ENCODE results near the gene HBG1. TPM values are rescaled to one million over a fixed set of nuclear protein-coding genes. Genes with fewer than 3 reads are reported as not detected.

HBG1 gene
- total and polyA plus RNA-seq, 11 donors, result not detected

DNA sequence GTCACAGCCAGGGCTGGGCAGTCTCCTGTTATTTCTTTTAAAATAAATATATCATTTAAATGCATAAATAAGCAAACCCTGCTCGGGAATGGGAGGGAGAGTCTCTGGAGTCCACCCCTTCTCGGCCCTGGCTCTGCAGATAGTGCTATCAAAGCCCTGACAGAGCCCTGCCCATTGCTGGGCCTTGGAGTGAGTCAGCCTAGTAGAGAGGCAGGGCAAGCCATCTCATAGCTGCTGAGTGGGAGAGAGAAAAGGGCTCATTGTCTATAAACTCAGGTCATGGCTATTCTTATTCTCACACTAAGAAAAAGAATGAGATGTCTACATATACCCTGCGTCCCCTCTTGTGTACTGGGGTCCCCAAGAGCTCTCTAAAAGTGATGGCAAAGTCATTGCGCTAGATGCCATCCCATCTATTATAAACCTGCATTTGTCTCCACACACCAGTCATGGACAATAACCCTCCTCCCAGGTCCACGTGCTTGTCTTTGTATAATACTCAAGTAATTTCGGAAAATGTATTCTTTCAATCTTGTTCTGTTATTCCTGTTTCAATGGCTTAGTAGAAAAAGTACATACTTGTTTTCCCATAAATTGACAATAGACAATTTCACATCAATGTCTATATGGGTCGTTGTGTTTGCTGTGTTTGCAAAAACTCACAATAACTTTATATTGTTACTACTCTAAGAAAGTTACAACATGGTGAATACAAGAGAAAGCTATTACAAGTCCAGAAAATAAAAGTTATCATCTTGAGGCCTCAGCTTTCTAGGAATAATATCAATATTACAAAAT lies 38.6 kb upstream of the HBG1 start:
- Histone ChIP-seq H3K4me1 (no peaks in the 10 kb centered on the region), H3K4me3 (no peak overlapping the region), H3K27ac (no peak overlapping the region), H3K36me3 (no peaks in the 10 kb centered on the region), H3K9me3 (no peaks in the 10 kb centered on the region), H3K27me3 (no peaks in the 10 kb centered on the region)
- 64 to 70% (median 67%) methylated on average over 7 of the region's 7 CpGs for WGBS, 4 donors
- ATAC-seq (no peak), DNase-seq (no peak)
- intact Hi-C loops (cut with DNase I), result no loop called here
- TF ChIP-seq, protein P1, sequence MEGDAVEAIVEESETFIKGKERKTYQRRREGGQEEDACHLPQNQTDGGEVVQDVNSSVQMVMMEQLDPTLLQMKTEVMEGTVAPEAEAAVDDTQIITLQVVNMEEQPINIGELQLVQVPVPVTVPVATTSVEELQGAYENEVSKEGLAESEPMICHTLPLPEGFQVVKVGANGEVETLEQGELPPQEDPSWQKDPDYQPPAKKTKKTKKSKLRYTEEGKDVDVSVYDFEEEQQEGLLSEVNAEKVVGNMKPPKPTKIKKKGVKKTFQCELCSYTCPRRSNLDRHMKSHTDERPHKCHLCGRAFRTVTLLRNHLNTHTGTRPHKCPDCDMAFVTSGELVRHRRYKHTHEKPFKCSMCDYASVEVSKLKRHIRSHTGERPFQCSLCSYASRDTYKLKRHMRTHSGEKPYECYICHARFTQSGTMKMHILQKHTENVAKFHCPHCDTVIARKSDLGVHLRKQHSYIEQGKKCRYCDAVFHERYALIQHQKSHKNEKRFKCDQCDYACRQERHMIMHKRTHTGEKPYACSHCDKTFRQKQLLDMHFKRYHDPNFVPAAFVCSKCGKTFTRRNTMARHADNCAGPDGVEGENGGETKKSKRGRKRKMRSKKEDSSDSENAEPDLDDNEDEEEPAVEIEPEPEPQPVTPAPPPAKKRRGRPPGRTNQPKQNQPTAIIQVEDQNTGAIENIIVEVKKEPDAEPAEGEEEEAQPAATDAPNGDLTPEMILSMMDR (IDR thresholded peaks at IDR 0.05), result no peak
- TF ChIP-seq POLR2A (IDR thresholded peaks at IDR 0.05), result no peak

DNA sequence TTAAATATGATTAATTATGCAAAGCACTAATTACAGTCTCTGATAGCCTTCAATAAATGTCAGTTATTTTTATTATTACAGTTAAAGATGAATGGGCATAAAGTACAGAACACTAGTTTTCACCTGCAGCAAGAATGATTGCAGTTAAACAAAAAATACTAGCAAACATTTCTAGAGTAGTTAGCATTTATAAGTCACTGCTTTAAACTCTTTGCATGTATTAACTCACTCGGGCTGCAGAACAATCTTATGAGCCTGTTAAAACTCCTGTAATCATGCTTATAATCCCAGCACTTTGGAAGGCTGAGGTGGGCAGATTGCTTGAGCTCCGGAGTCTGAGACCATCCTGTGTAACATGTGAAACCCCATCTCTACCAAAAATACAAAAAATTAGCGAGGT lies 37.2 kb upstream of the HBG1 start:
- WGBS, 4 donors, result 67 to 76% (median 74%) methylated on average over 3 of the region's 3 CpGs
- intact Hi-C loops (cut with DNase I), result no loop called here
- no peak for TF ChIP-seq POLR2A (IDR thresholded peaks at IDR 0.05)
- TF ChIP-seq, protein P1 (IDR thresholded peaks at IDR 0.05), result no peak
- DNase-seq (no peak), ATAC-seq (no peak)
- Histone ChIP-seq H3K9me3 (no peaks in the 10 kb centered on the region), H3K27ac (no peak overlapping the region), H3K4me3 (no peak overlapping the region), H3K27me3 (no peaks in the 10 kb centered on the region), H3K36me3 (no peaks in the 10 kb centered on the region), H3K4me1 (no peaks in the 10 kb centered on the region)

DNA sequence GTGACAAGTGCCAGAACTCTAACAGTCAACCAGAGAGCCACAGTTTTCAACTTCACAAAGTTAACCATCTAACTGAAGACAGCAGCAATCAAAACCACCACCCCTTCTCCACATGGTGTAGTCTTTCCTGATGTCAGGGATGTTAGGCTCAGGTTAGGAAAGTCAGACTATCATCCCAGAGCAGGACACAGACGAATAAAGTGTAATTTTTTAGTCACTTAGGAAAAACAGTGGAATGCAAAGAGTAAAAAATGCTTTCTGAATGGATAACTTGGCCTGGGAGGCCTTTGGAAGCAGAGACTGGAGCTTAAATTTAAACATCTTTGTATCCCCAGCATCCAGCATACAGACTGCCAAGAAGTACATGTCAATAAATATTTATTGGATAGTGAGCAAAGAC lies 36.7 kb upstream of the HBG1 start:
- 11 to 23% (median 17%) methylated on average over 1 of the region's 1 CpG for WGBS, 4 donors
- no peak for ATAC-seq
- intact Hi-C loops (cut with DNase I), result no loop called here

DNA sequence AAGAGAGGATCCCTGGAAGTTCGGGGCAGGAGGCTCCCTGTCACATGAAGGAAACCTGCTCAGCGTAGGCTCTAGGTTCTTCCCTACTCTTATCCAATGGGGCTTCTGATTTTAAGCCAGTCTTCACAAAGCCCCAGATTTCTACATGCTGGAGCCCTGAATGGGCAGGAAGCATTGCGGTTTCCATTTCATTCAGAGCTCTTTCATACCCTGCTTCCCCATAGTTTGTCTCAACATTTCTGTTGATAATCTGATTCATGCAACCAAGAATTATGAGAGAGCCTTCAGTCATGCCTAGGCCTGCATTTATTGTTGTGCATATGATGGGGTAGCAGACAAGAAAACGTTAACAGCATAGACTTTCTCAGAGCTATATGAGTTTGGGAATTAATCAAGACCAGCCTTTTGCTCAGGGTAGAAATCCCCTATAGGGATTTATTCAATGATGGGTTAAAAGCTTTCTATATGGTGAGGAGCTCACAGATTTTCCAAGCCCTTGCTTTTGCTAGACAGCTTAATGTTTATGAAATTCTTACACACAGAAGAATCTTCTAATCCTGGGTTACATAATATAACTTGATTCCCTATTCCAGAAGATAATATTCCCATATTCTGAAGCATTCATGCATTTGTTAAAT lies 36.2 kb upstream of the HBG1 start:
- TF ChIP-seq, protein P1 (IDR thresholded peaks at IDR 0.05), result no peak
- no peak for TF ChIP-seq POLR2A (IDR thresholded peaks at IDR 0.05)
- Histone ChIP-seq H3K4me3 (no peak overlapping the region), H3K27ac (no peak overlapping the region), H3K27me3 (no peaks in the 10 kb centered on the region), H3K4me1 (peaks cover 0 to 2% (median 0%) of the 10 kb centered on the region in 12 donors), H3K9me3 (no peaks in the 10 kb centered on the region), H3K36me3 (no peaks in the 10 kb centered on the region)
- 70 to 87% (median 79%) methylated on average over 4 of the region's 4 CpGs for WGBS, 4 donors
- intact Hi-C loops (cut with DNase I), result no loop called here
- ATAC-seq (no peak), DNase-seq (no peak)

More for the DNA sequence above, 36.7 kb upstream of the HBG1 start:
- no peaks in the 10 kb centered on the region for H3K27me3 ChIP-seq
- no peak for DNase-seq
- H3K4me1 ChIP-seq, result no peaks in the 10 kb centered on the region
- H3K9me3 ChIP-seq, result no peaks in the 10 kb centered on the region
- TF ChIP-seq, protein P1 (IDR thresholded peaks at IDR 0.05), result no peak
- TF ChIP-seq POLR2A (IDR thresholded peaks at IDR 0.05), result no peak
- H3K4me3 ChIP-seq, result no peak overlapping the region
- no peak overlapping the region for H3K27ac ChIP-seq
- H3K36me3 ChIP-seq, result no peaks in the 10 kb centered on the region

Measured in heart left ventricle (tissue), 16 donors.